A673 (cell line): Measurements from ENCODE around the gene GRAP2. TPM values are rescaled to one million over a fixed set of nuclear protein-coding genes. Genes with fewer than 3 reads are reported as not detected.
A peak's percentile ranks its signal among the peaks of the same experiment; 100 is the strongest.

Source experiments
- BruUV-seq: library from RNA; stranded (reverse); fragments of 400-500 nt; replicated peaks from 2 replicates; lab custom pipeline; 2021; lab: Mats Ljungman, UMichigan
- CTCF ChIA-PET: fragments of 300-600 bp; sonication (Branson Sonifier 250); formaldehyde crosslinking; loops from one replicate; lab custom pipeline; 2022; ENCODE audit warnings: antibody characterized with exemption; lab: Charles Lee
- POLR2A ChIA-PET: fragments of 300-600 bp; sonication (Branson Sonifier 250); formaldehyde crosslinking; loops from one replicate; lab custom pipeline; 2022; ENCODE audit warnings: antibody characterized with exemption; ENCODE audit not compliant: low non-redundant PET; lab: Charles Lee
- DNase-seq: peaks from one replicate; pipeline ENCODE4 v3.0.0-alpha.2; 2015; ENCODE audit warnings: low spot score
- H3K27ac ChIP-seq: fragments of 200-600 bp; sonication (generic); 2 replicates; pipeline ENCODE4 v1.5.1; 2016; ENCODE audit warnings: mixed run types, low read depth, mild to moderate bottlenecking, mixed read lengths, antibody characterized with exemption, low read length; ENCODE audit not compliant: poor library complexity, severe bottlenecking
- H3K27me3 ChIP-seq: fragments of 200-600 bp; sonication (generic); replicated peaks from 2 replicates; pipeline ENCODE4 v1.6.1; 2017; ENCODE audit warnings: mixed run types, low read depth, mild to moderate bottlenecking, mixed read lengths, antibody characterized with exemption, low read length; ENCODE audit not compliant: insufficient read depth, poor library complexity
- H3K36me3 ChIP-seq: fragments of 200-600 bp; sonication (generic); 2 replicates; pipeline ENCODE4 v1.6.1; 2016; ENCODE audit warnings: mixed run types, mild to moderate bottlenecking, mixed read lengths, antibody characterized with exemption, low read length; ENCODE audit not compliant: insufficient read depth, poor library complexity, severe bottlenecking
- H3K4me1 ChIP-seq: fragments of 200-600 bp; sonication (generic); 2 replicates; pipeline ENCODE4 v1.6.1; 2017; ENCODE audit warnings: mixed run types, mild to moderate bottlenecking, mixed read lengths, antibody characterized with exemption, low read length; ENCODE audit not compliant: insufficient read depth, poor library complexity, severe bottlenecking
- H3K4me3 ChIP-seq: fragments of 200-600 bp; sonication (generic); 2 replicates; pipeline ENCODE4 v1.5.1; 2016; ENCODE audit warnings: low read depth, mixed run types, mild to moderate bottlenecking, mixed read lengths, low read length; ENCODE audit not compliant: poor library complexity, severe bottlenecking
- H3K9me3 ChIP-seq: fragments of 200-600 bp; sonication (generic); 2 replicates; pipeline ENCODE4 v1.6.1; 2016; ENCODE audit warnings: mixed run types, low read depth, mild to moderate bottlenecking, mixed read lengths, antibody characterized with exemption, low read length; ENCODE audit not compliant: poor library complexity, severe bottlenecking
- CTCF ChIP-seq: fragments of 300-800, 200-600 bp; sonication (generic); conservative IDR thresholded peaks from 2 replicates; pipeline ENCODE4 v1.5.1; 2017; ENCODE audit warnings: low read depth, mild to moderate bottlenecking, antibody characterized with exemption, low read length, moderate library complexity, mixed read lengths
- EZH2 ChIP-seq: fragments of 200-600 bp; sonication (generic); IDR thresholded peaks from 2 replicates; pipeline ENCODE4 v1.6.1; 2017; ENCODE audit warnings: borderline replicate concordance, low read depth, mild to moderate bottlenecking, mixed read lengths, antibody characterized with exemption, low read length; ENCODE audit not compliant: poor library complexity, severe bottlenecking
- intact Hi-C: fragments of 100-400 bp; cut with micrococcal nuclease; formaldehyde crosslinking; loops from one replicate; pipeline ENCODE4 v1.10.0; 2022; ENCODE audit not compliant: unreplicated experiment
- total RNA-seq: library from RNA; stranded (reverse); gene quantifications from 2 replicates; pipeline ENCODE4 v1.2.3, GENCODE V29; 2021

Gene GRAP2
- total RNA-seq, 1 experiment from 2014 or later, result not detected

GRCh38 chr22:39940757-39941305 lies 39.9 kb downstream of the GRAP2 start:
- no peak overlapping the region for H3K27ac ChIP-seq
- DNase-seq, result peak; percentile 6
- peaks cover 21% of the 10 kb centered on the region for H3K27me3 ChIP-seq
- TF ChIP-seq CTCF, result no peak
- TF ChIP-seq EZH2, result no peak
- intact Hi-C loops, result no loop called here
- no peaks in the 10 kb centered on the region for H3K4me1 ChIP-seq
- H3K36me3 ChIP-seq, result no peaks in the 10 kb centered on the region
- no peaks in the 10 kb centered on the region for H3K9me3 ChIP-seq
- POLR2A ChIA-PET, result no interaction called here
- H3K4me3 ChIP-seq, result no peak overlapping the region
- no TSS peak for BruUV-seq
- CTCF ChIA-PET, result no interaction called here

- no peak for TF ChIP-seq EZH2
- Histone ChIP-seq H3K4me3 (no peak overlapping the region), H3K27me3 (peaks cover 13% of the 10 kb centered on the region), H3K9me3 (no peaks in the 10 kb centered on the region), H3K4me1 (no peaks in the 10 kb centered on the region), H3K36me3 (no peaks in the 10 kb centered on the region), H3K27ac (no peak overlapping the region)
- no TSS peak for BruUV-seq
- no peak for DNase-seq
- ChIA-PET CTCF (no interaction called here), POLR2A (no interaction called here)
- intact Hi-C loops, result no loop called here
These were observed 40.7 kb downstream of the GRAP2 start for GRCh38 chr22:39941601-39942000.

- POLR2A ChIA-PET, result no interaction called here
- DNase-seq, result no peak
- H3K27me3 ChIP-seq, result peaks cover 5% of the 10 kb centered on the region
- H3K27ac ChIP-seq, result no peak overlapping the region
- no TSS peak for BruUV-seq
- TF ChIP-seq CTCF, result no peak
- TF ChIP-seq EZH2, result no peak
- H3K4me1 ChIP-seq, result no peaks in the 10 kb centered on the region
- intact Hi-C loops, result no loop called here
- CTCF ChIA-PET, result no interaction called here
- no peaks in the 10 kb centered on the region for H3K36me3 ChIP-seq
- no peak overlapping the region for H3K4me3 ChIP-seq
- no peaks in the 10 kb centered on the region for H3K9me3 ChIP-seq
These were observed 41.8 kb downstream of the GRAP2 start for GRCh38 chr22:39942439-39943230.

DNA sequence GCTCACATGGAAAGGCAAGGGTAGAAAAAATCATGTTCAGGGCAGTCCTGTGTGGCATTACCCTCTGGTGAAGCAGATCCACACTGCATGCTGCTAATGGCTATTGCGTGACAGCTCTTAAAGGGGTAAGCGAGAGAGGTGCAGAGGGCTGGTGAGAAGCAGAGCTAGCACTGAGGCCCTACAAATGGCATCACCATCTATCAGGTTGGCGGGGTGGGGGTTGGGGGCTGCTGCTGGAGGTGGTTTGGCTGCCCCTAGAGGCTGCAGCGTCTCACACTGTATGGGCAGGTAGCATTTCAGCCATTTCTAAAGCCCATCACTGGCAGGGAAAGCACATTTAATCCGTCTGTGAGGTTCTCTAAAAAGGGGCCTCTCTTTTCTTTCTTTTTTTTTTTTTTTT lies 42.5 kb downstream of the GRAP2 start:
- Histone ChIP-seq H3K4me1 (no peaks in the 10 kb centered on the region), H3K27ac (no peak overlapping the region), H3K27me3 (no peaks in the 10 kb centered on the region), H3K9me3 (no peaks in the 10 kb centered on the region), H3K4me3 (no peak overlapping the region), H3K36me3 (no peaks in the 10 kb centered on the region)
- intact Hi-C loops, result no loop called here
- no TSS peak for BruUV-seq
- POLR2A ChIA-PET, result no interaction called here
- no peak for DNase-seq
- CTCF ChIA-PET, result no interaction called here
- no peak for TF ChIP-seq EZH2
- TF ChIP-seq CTCF, result no peak
